Smooth muscle cell of the brain vasculature (primary cell): ENCODE measurements around the gene NMNAT3.

Experiments used
- DNase-seq: peaks from one replicate; pipeline ENCODE4 v3.0.0-alpha.2; 2012; ENCODE audit warnings: low read depth, low spot score

Gene NMNAT3

DNA sequence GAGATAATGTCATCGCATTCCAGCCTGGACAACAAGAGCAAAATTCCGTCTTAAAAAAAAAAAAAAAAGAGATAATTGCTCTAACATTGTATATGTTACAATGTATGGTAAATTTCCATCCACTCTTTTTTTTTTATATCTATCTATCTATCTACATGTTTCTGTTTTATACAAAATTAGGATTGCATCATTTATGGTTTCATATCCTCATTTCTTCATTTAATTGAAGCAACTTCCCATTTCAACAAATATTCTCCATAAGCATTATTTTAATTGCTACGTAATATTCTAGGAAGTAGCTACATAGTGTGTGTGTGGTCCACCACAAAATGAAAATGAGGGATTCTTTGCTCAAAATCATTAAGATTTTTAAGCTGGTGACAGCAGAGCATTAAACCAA is 156.6 kb downstream of the NMNAT3 start:
- no peak for DNase-seq

DNA sequence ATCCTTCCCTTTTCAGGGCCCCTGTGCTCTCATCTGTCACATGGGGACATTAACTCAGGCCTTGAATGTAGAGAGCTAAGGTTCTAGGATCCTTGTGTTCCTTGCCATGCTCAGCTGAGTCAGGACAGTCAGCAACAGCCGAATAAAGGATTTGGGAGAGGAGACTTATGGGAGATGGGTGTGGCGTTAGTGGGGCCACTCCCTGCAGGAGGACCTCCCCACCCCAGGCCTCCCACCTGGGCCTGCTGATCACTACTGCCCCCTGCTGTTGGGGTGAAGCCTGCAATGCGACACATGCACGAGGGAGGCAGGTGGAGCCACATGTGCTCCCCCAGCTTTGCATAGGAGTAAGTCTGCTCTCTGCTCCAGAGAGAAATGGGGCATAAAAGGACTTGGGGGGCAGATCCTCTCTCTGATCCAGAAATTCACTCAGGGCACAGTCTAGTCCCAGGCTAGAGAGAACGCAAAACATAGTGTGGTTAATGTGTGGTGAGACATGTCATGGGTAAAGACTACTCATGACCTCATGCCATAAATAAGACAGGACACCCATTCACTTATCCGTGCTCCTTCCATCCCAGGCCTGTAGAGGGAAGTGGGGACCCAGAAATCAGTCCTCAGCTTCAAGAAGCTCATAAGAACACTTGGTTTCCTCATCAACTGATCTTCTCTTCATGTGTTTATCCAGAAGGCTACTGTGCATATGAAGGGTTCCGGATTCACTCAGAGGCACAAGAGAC is 157.6 kb downstream of the NMNAT3 start:
- no peak for DNase-seq

DNA sequence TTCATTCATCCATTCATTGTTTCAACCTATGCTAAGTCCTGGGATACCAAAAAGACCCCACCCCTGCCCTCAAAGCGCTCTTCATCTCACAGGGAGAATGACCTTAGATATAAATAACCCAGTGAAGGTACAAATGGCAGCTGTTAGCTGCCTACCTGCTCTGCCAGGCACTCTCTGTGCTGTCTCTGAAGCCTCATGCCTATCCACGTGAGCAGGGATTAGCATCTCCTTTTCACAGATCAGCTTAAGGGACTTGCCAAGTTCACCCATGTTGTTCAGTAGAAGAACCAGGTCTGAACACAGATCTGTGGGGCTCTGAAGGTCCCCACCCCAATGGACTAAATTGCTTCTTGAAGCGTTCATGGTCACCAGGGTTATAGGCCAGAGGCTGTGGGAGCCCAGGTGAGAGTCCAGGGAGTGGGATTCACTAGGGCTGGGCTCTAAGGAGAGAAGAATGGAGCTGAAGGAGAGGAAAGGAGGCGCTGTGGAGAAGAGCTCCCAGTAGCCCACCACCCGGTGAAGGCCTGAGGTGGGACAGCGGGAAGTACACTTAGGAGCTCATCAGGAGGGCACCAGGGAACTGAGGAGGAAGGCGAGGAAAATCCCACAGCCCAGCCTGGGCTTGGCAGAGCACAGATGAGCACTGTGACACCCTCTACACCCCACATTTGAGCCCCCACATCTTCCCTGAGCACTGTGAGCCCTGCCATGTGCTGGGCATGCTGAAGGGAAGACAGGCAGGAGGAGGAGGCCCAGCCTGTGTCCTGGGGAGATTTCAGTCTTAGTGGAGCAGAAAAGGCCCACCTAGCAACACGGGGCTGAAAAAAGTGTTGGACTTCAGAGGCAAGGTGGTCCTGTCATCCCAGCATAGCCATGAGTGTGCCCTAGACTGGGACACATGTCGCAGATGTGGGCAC is 158.6 kb downstream of the NMNAT3 start:
- DNase-seq: no peak

DNA sequence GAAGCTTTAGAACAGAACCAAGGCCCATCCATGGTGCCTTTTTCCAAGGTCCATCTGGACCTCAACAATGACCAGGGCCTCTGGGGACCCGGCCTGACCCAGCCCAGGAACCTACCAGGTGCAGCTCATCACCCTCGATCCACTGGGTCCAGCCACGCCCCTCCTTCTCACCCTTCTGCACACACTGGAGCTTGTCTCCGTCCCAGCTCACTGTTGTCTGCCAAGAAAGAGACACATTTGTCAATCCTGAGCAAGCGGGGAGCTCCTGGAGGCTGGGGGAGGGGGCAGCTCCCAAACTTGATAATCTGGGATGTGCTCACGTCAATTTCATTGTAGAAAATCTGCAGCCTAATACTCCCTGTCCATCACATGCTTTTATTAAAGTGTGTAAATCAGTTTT is 159.5 kb downstream of the NMNAT3 start:
- no peak for DNase-seq

DNA sequence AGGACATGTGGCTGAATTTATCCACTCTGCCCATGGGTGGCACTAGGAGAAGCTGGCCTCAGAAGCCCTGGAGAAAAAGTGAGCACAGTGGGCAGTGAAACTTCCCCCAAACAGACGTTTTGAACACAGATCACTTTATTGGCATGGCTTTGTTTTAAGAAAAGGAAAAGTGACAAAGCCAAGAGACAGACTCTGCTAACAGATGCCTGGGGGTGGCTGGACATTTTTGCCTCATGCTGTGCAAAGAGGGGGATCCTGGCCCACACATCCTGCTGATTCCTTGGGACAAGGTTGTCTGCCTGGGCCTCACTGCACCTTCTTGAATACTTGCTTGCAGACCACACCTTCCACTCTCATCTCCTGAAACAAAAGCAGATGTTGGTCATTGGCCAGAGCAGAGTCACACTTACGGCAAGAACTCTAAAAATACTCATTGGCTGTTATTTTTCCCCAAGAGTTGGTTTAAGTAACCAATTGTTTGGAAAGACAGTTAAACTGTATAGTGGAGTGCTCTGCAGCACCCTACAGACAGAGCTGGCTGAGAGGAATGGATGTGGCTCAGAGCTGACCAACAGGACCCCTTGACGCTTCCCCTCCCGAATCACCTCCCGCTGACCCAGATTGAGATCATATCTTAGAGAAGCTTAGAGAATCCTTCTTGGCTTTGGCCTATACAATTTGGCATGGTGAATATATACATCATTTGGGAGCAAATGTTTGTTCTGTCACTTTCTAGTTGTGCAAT is 160.3 kb downstream of the NMNAT3 start:
- DNase-seq: no peak

DNA sequence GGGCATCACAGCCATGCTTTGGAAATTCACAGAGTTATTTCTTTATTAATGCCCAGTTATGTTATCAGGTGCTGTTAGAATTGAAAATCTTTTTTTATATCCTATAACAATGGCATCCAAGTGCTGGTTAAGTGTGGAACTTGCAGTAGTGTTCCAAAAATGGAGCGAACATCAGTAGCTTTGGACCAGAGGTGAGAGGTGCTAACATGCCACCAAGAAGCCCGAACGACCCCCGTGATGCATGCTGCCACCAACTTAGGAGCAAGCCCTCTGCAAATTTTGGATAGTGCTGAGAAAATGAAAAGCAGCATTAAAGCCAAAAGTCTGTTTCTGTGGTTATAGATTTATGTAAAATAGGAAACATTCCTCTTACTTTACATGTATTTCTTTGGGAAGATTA is 163.0 kb downstream of the NMNAT3 start:
- no peak for DNase-seq
